K562 treated with DMSO at 1 percent for 48 hours (cell line): ENCODE measurements around the gene MLLT1. TPM values are rescaled to one million over a fixed set of nuclear protein-coding genes. Genes with fewer than 3 reads are reported as not detected.

Experiments
- total RNA-seq: library from RNA; unstranded; fragments of 300-600 nt; gene quantifications from 2 replicates; pipeline ENCODE4 v1.2.3, GENCODE V29; 2022; ENCODE audit warnings: low replicate concordance; ENCODE audit errors: extremely low read depth

MLLT1 gene
- not detected in 2 replicates for total RNA-seq

GRCh38 chr19:6279931-6280591 lies at the start of gene MLLT1:
MLLT1 (minus strand) TSS chr19:6279975; CDS start chr19:6279784, 191 bp downstream.

Other genes starting within 250 kb of the MLLT1 start
- not detected in 2 replicates for gene RFX2, start 169.5 kb downstream of the MLLT1 start, total RNA-seq
- gene ACSBG2, start 144.3 kb downstream of the MLLT1 start, total RNA-seq = not detected in 2 replicates
- gene ACER1, start 53.6 kb upstream of the MLLT1 start, total RNA-seq = not detected in 2 replicates
- not detected in 2 replicates for gene CLPP, start 81.6 kb upstream of the MLLT1 start, total RNA-seq
- gene ALKBH7, start 92.8 kb upstream of the MLLT1 start, total RNA-seq = not detected in 2 replicates
- not detected in 2 replicates for gene PSPN, start 96.0 kb upstream of the MLLT1 start, total RNA-seq
- gene GTF2F1, start 113.2 kb upstream of the MLLT1 start, total RNA-seq = not detected in 2 replicates
- gene KHSRP, start 144.8 kb upstream of the MLLT1 start, total RNA-seq = not detected in 2 replicates
- not detected in 2 replicates for gene SLC25A41, start 153.8 kb upstream of the MLLT1 start, total RNA-seq
- not detected in 2 replicates for gene SLC25A23, start 179.8 kb upstream of the MLLT1 start, total RNA-seq
- not detected in 2 replicates for gene CRB3, start 184.3 kb upstream of the MLLT1 start, total RNA-seq
- gene DENND1C, start 201.8 kb upstream of the MLLT1 start, total RNA-seq = not detected in 2 replicates
- not detected in 2 replicates for gene TUBB4A, start 222.3 kb upstream of the MLLT1 start, total RNA-seq